ENCODE measurements around the gene WDR37. TPM values are rescaled to one million over a fixed set of nuclear protein-coding genes. Genes with fewer than 3 reads are reported as not detected.

The WDR37 gene
- total and polyA plus RNA-seq, 9 of the 15 experiments (the other 6 are each of a cell fraction or from before 2014, with no cell fraction given), result 2.3 to 11.6 (median 6.7) TPM

DNA sequence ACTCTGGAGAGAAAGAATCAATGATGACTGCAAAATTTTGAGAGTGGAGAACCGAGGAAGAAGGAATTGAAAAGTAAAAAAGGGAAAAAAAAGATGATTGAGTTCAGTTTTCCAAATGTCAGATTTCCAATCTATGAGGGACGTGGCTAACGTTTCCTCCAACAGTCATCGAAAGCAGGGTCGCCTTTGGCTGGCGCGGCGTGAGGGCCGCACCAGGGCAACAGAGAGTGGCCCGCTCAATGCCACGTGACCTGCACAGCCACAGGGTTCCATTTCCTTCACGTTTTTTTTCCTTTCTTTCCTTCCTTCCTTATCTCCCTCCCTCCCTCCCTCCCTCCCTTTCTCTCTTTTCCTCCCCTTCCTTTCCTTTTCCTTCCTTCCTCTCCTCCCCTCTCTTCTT, 101.9 kb downstream of the WDR37 start:
- Histone ChIP-seq H3K79me2 (ENCODE audit: control insufficient read depth, insufficient read depth, low read length) (peaks cover 29% of the 10 kb centered on the region), H3K9me3 (replicated peaks; ENCODE audit: control insufficient read depth, insufficient read depth, low read depth, low read length) (0 out of 2 replicates have a peak, but pooled peaks cover 1% of the 10 kb centered on the region), H4K20me1 (replicated peaks; ENCODE audit: control insufficient read depth, insufficient read depth, low read length) (no peaks in the 10 kb centered on the region), H3K9ac (ENCODE audit: insufficient read depth in 1 of 2, low read depth in 2 of 2, low read length in 2 of 2) (no peak overlapping the region; a peak in 1 of 4 replicates), H3K36me3 (ENCODE audit: control insufficient read depth, insufficient read depth, low read length) (peaks cover 31% of the 10 kb centered on the region; the same call in 2 of the 3 replicates), H3K27me3 (ENCODE audit: control insufficient read depth in 2 of 2, insufficient read depth in 2 of 2, low read length in 2 of 2) (peaks cover 0 to 30% of the 10 kb centered on the region in 2 experiments; a peak in 2 of 5 replicates), H3K9me1 (ENCODE audit: control insufficient read depth, insufficient read depth, low read length) (no peaks in the 10 kb centered on the region), H2AFZ (ENCODE audit: low read depth, low read length) (no peak overlapping the region), H3K4me1 (replicated peaks in 1 of 2; ENCODE audit: control insufficient read depth in 2 of 2, insufficient read depth in 2 of 2, low read length in 2 of 2) (peaks cover 7 to 32% of the 10 kb centered on the region in 2 experiments; a peak in 4 of 5 replicates), H3K4me2 (ENCODE audit: insufficient read depth, low read length) (peak overlapping the region; percentile 18; the same call in 1 of the 2 replicates), H3K27ac (ENCODE audit: extremely low read depth, low read depth, low read length) (no peak overlapping the region; the same call in 2 of the 3 replicates), H3K4me3 (peak overlapping the region; percentile 50)
- DNase-seq (ENCODE audit: extremely low read depth in 1 of 4, low spot score in 3 of 4), result no peak
- ATAC-seq, result no peak
- no TSS peak for BruUV-seq (replicated peaks)
- ChIA-PET POLR2A (no interaction called here), CTCF (ENCODE audit: low intra/inter-chr PET ratio) (no interaction called here)
- no peak for FAIRE-seq
- 30% methylated on average over 11 of the region's 12 CpGs for WGBS (ENCODE audit: insufficient coverage, low coverage, missing lambda C conversion rate)
- intact Hi-C loops (cut with micrococcal nuclease) (no loop called here), in situ Hi-C loops (cut with MboI) (no loop called here)
- TF ChIP-seq, protein P1, sequence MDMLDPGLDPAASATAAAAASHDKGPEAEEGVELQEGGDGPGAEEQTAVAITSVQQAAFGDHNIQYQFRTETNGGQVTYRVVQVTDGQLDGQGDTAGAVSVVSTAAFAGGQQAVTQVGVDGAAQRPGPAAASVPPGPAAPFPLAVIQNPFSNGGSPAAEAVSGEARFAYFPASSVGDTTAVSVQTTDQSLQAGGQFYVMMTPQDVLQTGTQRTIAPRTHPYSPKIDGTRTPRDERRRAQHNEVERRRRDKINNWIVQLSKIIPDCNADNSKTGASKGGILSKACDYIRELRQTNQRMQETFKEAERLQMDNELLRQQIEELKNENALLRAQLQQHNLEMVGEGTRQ (CRISPR knock-in tag; IDR thresholded peaks at IDR 0.05), result peak; percentile 34; the same call in 1 of the 2 replicates
- TF ChIP-seq, protein P2, sequence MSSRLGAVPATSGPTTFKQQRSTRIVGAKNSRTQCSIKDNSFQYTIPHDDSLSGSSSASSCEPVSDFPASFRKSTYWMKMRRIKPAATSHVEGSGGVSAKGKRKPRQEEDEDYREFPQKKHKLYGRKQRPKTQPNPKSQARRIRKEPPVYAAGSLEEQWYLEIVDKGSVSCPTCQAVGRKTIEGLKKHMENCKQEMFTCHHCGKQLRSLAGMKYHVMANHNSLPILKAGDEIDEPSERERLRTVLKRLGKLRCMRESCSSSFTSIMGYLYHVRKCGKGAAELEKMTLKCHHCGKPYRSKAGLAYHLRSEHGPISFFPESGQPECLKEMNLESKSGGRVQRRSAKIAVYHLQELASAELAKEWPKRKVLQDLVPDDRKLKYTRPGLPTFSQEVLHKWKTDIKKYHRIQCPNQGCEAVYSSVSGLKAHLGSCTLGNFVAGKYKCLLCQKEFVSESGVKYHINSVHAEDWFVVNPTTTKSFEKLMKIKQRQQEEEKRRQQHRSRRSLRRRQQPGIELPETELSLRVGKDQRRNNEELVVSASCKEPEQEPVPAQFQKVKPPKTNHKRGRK (tag; IDR thresholded peaks at IDR 0.05), result 0 out of 2 replicates have a peak, but pooled peaks have one; percentile 29
- TF ChIP-seq, protein P3, sequence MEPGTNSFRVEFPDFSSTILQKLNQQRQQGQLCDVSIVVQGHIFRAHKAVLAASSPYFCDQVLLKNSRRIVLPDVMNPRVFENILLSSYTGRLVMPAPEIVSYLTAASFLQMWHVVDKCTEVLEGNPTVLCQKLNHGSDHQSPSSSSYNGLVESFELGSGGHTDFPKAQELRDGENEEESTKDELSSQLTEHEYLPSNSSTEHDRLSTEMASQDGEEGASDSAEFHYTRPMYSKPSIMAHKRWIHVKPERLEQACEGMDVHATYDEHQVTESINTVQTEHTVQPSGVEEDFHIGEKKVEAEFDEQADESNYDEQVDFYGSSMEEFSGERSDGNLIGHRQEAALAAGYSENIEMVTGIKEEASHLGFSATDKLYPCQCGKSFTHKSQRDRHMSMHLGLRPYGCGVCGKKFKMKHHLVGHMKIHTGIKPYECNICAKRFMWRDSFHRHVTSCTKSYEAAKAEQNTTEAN (CRISPR knock-in tag; IDR thresholded peaks at IDR 0.05), result no peak
- no peak for TF ChIP-seq E2F3 (CRISPR knock-in tag; IDR thresholded peaks at IDR 0.05)

Measured in K562 (cell line).